Measurements from ENCODE around the gene PIAS3. TPM values are rescaled to one million over a fixed set of nuclear protein-coding genes. Genes with fewer than 3 reads are reported as not detected.

The PIAS3 gene
- total RNA-seq, 1 donor from 2014 or later = 20.3 TPM

DNA sequence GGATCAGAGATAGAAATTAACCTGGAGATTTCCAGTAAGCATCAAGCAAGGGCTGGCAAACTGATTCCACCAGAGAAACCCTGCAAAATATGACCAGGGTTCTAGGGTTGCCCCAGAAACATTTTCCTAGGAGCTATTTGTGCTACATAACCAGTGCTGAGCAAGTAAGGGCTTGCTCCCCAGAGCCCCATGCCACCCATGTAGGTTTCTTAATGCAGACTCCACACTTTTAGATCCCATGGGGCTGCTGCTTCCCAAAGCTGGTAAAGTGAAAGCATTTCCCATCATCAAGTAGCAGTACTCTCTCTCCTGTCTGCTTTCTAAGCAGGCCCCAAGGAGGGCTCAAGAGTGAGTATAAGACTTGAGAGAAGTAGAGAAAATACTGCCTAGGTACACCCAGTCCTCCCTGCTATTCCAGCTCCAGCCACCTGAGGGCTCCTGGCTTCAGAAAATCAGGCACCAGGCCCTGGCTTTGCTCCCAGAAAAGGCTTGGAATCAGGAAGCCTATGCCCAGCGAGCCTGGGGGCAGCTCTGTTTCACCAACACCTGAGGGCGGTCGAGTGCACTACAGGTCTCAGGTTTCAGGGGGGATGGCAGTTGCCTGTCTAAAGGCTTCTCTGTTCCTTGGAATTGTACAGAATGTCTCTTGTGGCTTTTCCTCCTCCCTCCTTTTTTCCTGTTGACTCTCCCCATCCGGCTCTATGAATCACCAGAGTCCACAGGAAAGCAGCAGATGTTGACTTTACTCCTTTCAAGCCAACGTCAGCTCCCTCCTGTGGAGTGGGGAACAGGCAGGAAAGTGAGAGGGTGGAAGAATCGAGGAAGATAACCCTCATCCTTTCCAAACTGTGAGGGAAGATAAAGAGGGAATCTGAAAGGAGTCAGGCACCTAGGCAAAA lies 33.0 kb upstream of the PIAS3 start:
- Mint-ChIP-seq H3K9me3 (ENCODE audit: unreplicated experiment) (no peaks in the 10 kb centered on the region), H3K27me3 (ENCODE audit: unreplicated experiment) (peaks cover 6% of the 10 kb centered on the region), H3K4me1 (ENCODE audit: low read depth, unreplicated experiment) (peaks cover 4% of the 10 kb centered on the region), H3K27ac (ENCODE audit: unreplicated experiment) (peak overlapping the region; percentile 79), H3K36me3 (ENCODE audit: unreplicated experiment) (no peaks in the 10 kb centered on the region), H3K4me3 (ENCODE audit: unreplicated experiment) (no peak overlapping the region)
- TF ChIP-seq, protein P1, sequence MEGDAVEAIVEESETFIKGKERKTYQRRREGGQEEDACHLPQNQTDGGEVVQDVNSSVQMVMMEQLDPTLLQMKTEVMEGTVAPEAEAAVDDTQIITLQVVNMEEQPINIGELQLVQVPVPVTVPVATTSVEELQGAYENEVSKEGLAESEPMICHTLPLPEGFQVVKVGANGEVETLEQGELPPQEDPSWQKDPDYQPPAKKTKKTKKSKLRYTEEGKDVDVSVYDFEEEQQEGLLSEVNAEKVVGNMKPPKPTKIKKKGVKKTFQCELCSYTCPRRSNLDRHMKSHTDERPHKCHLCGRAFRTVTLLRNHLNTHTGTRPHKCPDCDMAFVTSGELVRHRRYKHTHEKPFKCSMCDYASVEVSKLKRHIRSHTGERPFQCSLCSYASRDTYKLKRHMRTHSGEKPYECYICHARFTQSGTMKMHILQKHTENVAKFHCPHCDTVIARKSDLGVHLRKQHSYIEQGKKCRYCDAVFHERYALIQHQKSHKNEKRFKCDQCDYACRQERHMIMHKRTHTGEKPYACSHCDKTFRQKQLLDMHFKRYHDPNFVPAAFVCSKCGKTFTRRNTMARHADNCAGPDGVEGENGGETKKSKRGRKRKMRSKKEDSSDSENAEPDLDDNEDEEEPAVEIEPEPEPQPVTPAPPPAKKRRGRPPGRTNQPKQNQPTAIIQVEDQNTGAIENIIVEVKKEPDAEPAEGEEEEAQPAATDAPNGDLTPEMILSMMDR (IDR thresholded peaks at IDR 0.05; ENCODE audit: partially characterized antibody, unreplicated experiment) = peak; percentile 88
- peak; percentile 94 for DNase-seq

DNA sequence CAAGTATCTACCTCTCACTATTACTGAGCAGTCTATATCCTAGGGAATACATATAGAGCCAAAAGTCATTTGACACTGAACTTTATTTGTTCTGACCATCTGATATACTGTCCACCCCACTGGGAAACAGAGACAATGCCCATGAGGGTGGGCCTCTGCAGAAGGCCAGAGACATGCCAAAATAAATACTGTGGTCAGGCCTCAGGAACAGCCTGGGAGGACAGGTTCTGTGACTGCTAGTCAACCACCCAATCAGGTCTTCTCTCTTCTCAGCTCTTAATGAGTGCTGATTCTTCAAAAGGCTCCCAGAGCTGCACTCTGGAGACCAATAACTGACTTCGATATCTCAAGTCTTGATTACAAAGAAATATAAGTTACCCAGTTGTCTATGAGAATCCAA lies 32.3 kb upstream of the PIAS3 start:
- TF ChIP-seq, protein P1 (IDR thresholded peaks at IDR 0.05; ENCODE audit: partially characterized antibody, unreplicated experiment) = no peak
- H3K27me3 Mint-ChIP-seq (ENCODE audit: unreplicated experiment) = peaks cover 6% of the 10 kb centered on the region
- H3K27ac Mint-ChIP-seq (ENCODE audit: unreplicated experiment) = no peak overlapping the region
- H3K4me3 Mint-ChIP-seq (ENCODE audit: unreplicated experiment) = no peak overlapping the region
- H3K9me3 Mint-ChIP-seq (ENCODE audit: unreplicated experiment) = no peaks in the 10 kb centered on the region
- no peaks in the 10 kb centered on the region for H3K36me3 Mint-ChIP-seq (ENCODE audit: unreplicated experiment)
- peaks cover 4% of the 10 kb centered on the region for H3K4me1 Mint-ChIP-seq (ENCODE audit: low read depth, unreplicated experiment)
- DNase-seq = no peak

DNA sequence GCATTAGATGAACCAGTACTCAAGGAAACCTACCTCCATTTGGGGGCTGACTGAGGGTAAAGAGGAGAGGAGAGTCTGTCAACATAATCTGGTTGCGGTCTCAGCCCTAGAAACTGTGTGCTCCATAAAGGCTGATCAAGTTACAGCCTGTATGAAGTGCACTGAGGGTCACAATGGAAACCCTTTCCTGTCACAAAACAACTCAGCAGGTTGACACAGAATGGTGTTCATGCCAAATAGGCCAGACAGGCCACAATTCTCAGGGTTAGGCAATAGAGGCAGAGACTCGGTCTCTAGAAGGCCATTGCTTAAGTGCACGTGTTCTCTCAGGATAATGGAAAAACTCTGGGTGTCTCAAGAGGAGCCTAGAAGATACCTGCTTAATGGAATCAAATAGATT lies 30.8 kb upstream of the PIAS3 start:
- no peak overlapping the region for H3K4me3 Mint-ChIP-seq (ENCODE audit: unreplicated experiment)
- H3K27me3 Mint-ChIP-seq (ENCODE audit: unreplicated experiment) = peaks cover 12% of the 10 kb centered on the region
- no peaks in the 10 kb centered on the region for H3K9me3 Mint-ChIP-seq (ENCODE audit: unreplicated experiment)
- DNase-seq = no peak
- peaks cover 11% of the 10 kb centered on the region for H3K4me1 Mint-ChIP-seq (ENCODE audit: low read depth, unreplicated experiment)
- no peaks in the 10 kb centered on the region for H3K36me3 Mint-ChIP-seq (ENCODE audit: unreplicated experiment)
- TF ChIP-seq, protein P1 (IDR thresholded peaks at IDR 0.05; ENCODE audit: partially characterized antibody, unreplicated experiment) = no peak
- H3K27ac Mint-ChIP-seq (ENCODE audit: unreplicated experiment) = no peak overlapping the region

DNA sequence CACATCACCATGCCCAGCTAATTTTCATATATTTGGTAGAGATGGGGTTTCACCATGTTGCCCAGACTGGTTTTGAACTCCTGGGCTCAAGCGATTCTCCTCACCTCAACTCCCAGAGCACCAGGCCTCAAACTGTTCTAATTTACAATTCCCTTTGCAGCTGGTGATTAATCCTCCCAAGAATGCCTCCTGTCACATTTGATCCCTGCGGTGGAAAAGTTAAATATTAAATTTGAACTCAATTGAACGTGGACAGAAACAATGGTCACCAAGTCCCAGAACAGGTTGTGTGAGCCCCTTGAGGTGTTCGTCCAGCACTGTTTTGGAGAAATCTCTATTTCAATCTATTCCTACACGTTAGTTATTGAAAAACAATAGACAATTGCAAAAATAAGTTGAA lies 28.8 kb upstream of the PIAS3 start:
- Mint-ChIP-seq H3K4me1 (ENCODE audit: low read depth, unreplicated experiment) (peaks cover 13% of the 10 kb centered on the region), H3K36me3 (ENCODE audit: unreplicated experiment) (no peaks in the 10 kb centered on the region), H3K27me3 (ENCODE audit: unreplicated experiment) (peaks cover 16% of the 10 kb centered on the region), H3K4me3 (ENCODE audit: unreplicated experiment) (no peak overlapping the region), H3K27ac (ENCODE audit: unreplicated experiment) (no peak overlapping the region), H3K9me3 (ENCODE audit: unreplicated experiment) (no peaks in the 10 kb centered on the region)
- no peak for DNase-seq
- TF ChIP-seq, protein P1 (IDR thresholded peaks at IDR 0.05; ENCODE audit: partially characterized antibody, unreplicated experiment) = no peak

DNA sequence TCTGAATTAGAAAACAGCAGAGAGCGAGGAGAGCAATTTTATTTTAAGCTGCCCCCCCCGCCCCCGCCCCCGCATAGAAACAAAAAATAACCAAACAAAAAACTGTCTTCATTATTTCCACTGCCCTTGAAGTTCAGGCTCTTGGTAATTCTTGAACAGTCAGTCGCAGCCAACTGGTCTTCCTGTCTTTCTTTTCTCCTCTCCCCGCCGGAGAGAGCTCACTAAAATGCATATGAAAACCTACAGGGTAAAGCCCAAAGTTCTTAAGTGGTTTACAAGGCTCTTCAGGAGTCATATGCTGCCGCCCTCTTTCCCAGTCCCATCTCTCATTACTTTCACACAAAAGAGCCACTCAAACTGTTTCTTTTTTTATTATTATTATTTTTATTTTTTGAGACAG lies 27.9 kb upstream of the PIAS3 start:
- no peak for DNase-seq
- no peak overlapping the region for H3K27ac Mint-ChIP-seq (ENCODE audit: unreplicated experiment)
- no peaks in the 10 kb centered on the region for H3K9me3 Mint-ChIP-seq (ENCODE audit: unreplicated experiment)
- TF ChIP-seq, protein P1 (IDR thresholded peaks at IDR 0.05; ENCODE audit: partially characterized antibody, unreplicated experiment) = no peak
- no peaks in the 10 kb centered on the region for H3K36me3 Mint-ChIP-seq (ENCODE audit: unreplicated experiment)
- H3K4me1 Mint-ChIP-seq (ENCODE audit: low read depth, unreplicated experiment) = peaks cover 9% of the 10 kb centered on the region
- peak overlapping the region; percentile 88 for H3K4me3 Mint-ChIP-seq (ENCODE audit: unreplicated experiment)
- peaks cover 13% of the 10 kb centered on the region for H3K27me3 Mint-ChIP-seq (ENCODE audit: unreplicated experiment)
